Measurements from ENCODE around the gene SLC12A4.
A peak's percentile ranks its signal among the peaks of the same experiment; 100 is the strongest.
"Not testable (repeated sequence)": the region's sequence is repeated elsewhere in the genome, so short reads cannot be mapped to it uniquely, and the experiment has no call there.

Gene SLC12A4

DNA sequence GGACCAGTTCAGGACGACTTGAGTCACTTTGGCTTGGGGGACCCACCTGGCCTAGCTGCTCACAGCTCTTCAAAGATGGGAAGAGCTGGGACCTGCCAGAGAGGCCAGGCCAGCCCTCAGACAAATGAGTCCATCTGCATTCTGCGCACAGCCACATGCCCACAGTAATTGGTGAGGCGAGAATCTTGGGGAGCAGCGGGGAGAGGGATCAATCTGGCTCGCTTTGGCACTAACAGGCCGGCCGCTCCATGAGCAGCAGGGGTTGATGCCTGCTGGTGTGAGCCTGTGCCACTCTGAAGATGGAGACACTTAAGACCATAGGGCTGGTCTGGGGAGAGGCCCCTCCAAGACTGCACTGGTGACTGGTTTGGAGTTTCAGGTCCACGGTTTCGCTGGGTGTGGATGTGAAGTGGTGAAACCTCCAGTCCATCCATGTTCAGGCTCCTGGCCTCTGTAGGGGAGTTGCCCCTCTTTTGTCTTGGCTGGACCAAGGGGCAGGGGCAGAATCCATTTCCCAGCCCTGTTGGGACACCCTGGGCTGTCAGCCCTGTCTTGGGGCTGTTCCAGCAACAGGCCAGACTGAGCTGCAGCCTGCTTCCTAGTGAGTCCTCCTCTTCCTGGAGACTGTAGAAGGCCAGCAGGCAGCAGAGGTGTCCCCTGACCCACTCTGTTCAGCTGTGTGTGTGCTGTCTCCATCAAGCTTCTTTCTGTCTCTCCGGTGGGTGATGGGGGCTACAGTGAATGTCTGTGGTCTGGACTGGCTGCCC lies 44.1 kb downstream of the SLC12A4 start:
- DNase-seq, result no peak

DNA sequence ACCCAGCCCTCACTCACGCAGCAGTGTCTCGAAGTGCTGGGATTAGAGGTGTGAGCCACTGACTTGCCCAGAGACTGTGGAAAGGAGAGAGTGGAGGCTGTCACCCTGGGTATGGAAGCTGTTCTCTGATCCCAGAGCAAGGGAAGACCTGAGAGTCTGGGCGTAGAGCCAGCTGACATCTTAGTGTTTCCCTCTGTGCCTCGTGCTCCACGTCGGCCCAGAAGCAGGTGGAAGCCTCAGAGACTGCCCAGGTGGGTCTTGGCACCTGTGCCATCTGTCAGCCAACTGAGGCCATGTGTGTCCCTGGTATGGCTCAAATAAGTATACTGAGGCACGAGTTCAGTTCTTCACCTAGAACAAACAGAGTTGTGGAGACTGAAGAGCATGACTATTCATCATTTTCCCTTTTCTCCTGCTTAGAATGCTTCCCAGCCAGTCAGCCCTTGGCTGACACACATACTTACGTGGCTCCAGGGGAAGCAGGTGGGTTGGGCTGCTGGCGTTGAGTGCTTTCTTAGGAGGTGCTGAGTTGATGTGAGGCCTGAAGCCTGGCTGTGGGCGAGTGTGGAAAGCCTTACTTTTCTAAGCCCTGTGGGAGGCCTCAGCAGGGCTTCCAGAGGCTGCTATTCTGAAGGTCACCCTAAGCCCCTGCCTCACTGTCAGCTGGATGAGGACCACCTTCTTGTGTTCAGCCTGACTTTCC lies 44.9 kb downstream of the SLC12A4 start:
- no peak for DNase-seq

DNA sequence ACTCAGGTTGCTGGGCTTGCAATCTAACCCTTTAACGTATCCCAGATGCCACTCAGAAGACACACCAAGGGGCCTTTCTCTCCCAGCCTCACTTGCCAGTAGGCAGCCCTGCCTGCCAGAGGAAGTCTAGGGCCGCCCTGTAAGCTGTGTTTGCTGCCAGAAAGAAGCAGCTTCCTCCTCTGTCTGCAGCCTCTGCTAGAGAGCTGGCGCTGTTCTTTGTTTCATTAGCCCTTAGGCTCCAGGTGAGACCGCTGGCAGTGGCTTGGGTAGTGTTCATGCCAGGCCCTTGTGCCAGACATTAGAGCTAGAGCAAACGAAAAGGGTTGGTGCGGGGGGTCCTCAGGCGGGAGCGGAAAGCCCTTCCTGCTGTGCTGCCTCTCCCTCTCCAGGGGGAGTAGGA lies 45.7 kb downstream of the SLC12A4 start:
- DNase-seq, result no peak

DNA sequence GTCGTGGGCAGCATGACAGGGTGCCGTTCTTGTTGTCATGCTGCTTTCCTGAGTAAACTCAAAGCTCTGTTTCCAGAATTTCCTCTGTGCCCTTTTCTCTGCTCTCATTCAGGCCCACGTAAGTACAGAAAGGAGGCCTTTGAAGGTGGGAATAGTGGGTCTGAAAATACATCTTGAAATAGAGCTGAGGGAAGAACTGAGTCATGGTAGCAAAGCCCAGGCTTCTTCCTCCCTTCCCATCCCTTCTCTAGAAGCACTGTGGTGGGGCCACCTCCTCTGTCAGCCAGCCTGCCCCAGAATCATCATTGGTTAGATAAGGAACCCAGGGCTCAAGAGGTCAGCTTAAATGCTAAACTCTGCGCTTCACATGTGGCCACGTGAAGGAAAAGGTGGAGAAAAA lies 46.2 kb downstream of the SLC12A4 start:
- DNase-seq, result no peak

DNA sequence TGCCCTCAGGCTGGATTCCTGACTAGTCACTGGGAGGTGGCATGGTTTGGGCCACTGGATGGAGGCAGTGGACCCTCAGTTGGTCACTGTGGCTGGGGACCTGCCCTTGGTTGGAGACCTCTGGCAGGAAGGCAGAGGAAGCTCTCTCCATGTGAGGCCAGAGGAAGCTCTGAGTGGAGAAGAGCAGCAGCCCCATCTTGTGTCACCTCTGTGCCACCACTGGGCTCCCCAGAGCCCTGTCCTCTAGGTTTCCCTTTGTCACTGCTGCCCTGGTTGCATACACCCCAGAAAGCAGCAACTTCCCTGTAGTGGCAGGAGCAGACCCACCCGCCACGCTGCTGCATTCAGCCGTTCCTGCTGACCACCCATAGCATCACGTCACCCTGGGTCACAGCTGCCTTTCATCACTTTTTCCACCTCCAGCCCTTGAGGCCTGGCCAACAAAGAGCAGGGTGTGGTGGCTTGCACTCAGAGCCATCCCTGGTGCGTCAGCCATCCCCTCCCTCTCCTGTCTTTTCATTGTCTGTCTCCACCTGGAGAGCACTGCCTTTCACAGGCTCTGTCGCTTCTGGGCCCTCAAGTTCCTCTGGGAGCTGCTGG lies 48.7 kb downstream of the SLC12A4 start:
- DNase-seq, result no peak

DNA sequence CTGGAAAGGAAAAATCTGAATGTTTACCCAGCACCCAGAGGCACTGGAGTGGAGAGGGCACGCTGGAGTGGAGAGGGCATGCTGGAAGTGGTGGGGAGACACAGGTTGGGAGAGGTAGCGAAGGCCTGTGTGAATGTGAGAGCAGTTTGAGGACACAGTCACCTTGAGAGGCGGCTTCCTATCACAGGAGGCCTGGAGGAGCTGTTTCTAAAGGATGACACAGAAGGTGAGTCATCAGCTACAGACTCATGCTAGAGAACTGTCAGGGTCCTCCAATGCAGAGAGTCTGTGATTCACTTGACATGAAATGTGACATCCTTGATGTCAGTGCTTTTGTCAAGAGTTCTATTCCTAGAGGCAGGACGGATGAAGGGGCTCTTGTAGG lies 50.6 kb downstream of the SLC12A4 start:
- peak; percentile 79 for DNase-seq

DNA sequence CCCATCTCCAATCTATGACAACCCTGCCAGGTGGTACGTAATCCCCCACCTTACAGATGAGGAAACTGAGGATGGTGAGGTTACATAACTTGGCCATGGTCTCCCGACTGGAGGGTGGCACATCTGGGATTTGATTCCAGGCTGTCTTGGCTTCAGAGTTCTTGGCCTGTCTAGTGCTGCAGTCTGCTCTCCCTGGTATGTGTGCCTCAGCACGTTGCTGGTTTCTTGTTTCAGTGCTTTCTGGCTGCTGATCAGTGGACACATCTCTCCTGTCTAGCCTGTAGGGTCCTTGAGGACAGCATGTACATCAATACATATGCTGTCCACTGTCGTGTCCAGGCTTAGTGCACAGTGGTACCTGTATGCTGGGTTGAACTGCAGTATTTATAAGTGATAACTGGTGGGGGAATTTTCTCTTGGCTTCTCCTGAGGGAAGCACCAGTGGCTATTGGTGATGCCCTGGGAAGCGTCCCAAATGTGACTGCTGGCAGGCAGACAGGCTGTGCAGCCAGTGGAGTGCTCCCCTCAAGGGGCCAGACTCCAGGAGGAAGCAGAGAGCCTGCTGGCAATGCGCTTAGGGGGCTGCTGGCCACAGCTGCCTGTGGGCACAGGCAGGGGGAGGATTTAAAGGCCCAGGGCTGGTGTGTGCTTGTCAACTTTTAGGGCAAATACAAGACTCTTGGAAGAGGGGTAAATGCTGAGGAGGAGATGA lies 51.1 kb downstream of the SLC12A4 start:
- peak; percentile 22 for DNase-seq

DNA sequence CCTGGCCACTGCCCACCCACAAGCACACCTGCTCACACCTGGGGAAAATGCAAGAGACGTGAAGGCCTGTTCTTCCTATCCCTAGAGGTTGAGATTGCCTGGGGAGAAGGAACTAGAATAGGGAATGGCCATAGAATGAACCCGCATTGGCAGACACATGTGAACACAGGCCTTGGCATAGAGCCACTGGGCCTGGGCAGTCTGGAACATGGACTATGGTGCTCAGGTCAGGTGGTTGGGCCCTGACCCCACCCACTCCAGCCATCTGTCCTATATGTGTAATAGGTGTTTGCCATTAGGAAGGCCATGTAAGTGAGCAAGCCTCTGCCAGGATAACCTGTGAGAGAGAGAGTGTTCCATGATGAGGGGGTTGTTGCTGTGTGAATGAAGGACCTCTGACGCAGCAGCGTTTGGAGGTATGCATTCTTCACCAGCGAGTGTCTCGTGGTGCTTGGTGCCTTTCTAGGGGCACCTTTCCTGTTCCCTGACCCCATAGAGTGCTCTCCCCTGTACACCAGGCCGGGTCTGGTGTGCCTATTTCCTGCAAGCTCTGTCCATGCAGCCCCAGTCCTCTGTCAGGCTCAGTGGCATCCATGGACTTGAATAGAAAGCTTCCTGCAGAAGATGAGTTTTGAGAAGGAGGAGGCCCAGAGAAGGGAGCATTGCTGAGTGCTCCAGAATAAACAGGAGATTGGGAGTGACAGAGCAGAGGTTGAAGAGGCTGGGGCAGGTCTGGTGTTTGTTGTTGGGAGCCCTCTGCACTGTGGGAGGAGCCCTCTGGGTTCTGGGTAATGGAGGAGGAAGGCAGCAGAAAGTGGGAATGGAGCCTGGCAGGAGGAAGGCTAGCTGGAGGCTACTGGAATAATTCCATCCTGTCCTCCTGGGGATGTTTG lies 52.4 kb downstream of the SLC12A4 start:
- DNase-seq, result no peak

DNA sequence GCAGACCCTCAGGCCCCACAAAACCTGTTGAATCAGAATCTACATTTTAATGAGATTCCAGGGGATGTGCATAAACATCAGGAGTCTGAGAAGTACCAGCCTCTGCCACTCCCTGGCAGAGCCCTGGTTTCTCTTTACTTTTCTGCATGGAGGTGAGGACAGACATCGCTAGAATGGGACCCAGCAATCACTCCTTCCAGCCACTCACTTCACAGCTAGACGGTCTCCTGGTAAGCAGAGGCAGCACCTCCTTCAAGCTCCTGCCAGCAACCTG lies 53.0 kb downstream of the SLC12A4 start:
- DNase-seq, result not testable (repeated sequence)

DNA sequence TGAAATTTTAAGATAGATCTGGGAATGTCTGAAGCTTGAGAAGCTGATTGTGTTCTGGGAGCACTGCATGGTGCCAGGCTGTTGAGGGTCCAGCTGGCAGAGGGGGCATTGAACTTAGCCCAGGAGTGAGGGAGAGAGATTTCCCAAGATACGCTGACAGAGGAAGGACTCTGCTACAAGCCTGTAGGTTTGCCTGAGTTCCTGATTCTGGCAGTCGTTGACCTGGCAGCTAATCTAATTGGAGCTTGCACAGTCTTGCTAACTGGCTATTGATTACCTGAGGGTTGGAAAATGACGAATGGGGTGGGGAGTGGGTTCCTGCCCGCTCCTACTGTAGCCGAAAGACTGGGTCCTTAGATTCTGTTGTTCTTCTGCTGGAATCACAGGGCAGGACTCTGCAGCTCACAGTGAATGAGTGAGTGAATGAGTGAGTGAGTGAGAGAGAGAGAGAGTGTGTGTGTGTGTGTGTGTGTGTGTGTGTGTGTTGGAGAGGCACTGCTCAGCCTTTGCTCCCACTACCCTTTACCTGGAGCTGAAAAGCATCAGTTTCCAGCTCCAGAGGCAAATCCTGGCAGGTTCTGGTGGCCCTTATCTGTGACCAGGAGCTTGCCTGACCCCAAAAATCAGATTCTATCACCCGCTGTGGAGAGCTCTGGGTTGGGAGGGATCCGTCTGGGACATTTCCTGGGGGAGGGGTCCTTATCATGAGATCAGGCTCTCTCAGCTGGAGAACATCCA lies 53.5 kb downstream of the SLC12A4 start:
- no peak for DNase-seq

DNA sequence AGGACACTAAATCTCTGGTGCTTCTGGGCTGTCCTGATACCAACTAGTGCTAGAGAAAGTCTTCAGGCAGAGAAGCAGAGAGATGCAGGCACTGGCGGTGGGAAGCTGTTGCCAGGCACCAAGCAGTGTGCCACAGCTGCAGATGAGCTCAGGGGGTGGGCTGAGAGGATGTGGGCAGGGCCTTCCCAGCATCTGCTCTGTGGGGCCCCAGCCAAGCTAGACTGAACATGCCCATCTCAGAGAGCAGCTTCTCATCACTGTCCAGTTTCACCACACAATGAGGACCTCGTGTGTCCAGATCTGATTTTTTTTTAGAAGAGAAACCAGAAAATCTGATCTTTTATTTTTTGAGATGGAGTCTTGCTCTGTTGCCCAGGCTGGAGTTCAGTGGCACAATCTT lies 58.3 kb downstream of the SLC12A4 start:
- DNase-seq, result peak; percentile 41

DNA sequence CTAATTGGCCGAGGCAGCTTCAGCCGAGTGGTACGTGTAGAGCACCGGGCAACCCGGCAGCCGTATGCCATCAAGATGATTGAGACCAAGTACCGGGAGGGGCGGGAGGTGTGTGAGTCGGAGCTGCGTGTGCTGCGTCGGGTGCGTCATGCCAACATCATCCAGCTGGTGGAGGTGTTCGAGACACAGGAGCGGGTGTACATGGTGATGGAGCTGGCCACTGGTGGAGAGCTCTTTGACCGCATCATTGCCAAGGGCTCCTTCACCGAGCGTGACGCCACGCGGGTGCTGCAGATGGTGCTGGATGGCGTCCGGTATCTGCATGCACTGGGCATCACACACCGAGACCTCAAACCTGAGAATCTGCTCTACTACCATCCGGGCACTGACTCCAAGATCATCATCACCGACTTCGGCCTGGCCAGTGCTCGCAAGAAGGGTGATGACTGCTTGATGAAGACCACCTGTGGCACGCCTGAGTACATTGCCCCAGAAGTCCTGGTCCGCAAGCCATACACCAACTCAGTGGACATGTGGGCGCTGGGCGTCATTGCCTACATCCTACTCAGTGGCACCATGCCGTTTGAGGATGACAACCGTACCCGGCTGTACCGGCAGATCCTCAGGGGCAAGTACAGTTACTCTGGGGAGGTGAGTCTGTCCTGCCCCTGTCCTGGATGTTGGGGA lies 59.2 kb downstream of the SLC12A4 start:
- DNase-seq, result no peak

DNA sequence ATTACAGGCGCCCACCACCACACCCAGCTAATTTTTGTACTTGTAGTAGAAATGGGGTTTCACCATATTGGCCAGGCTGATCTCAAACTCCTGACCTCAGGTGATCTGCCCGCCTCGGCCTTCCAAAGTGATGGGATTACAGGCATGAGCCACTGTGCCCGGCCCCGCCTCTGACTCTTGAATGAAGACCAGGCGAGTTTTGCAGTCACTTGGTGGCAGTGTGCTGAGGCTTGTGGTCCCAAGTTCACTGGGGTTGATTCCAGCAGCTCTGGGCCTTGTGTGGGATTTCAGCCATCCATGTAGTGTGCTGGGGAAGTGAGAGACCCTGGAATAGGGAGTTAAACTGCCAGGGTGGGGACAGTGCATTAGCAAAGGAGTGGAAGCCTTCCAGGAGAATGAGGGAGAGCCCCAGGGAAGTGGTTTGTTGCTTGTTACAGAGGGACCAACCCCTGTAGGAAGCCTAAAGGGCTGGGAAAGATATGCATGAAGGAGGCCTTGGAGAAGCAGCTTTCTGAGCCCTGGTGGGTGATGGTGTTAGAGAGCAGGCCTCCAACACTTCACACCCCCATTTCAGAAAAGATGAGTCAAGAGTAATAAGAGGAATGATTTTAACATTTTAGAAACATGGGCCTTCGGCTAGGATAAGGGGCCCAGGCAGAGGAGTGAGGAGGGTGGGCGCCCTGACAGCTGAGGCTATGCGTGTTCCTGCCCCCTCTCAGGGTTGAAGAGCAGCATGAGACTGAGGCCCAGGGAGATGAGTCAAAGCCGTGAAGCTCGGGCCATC lies 60.8 kb downstream of the SLC12A4 start:
- DNase-seq, result no peak

DNA sequence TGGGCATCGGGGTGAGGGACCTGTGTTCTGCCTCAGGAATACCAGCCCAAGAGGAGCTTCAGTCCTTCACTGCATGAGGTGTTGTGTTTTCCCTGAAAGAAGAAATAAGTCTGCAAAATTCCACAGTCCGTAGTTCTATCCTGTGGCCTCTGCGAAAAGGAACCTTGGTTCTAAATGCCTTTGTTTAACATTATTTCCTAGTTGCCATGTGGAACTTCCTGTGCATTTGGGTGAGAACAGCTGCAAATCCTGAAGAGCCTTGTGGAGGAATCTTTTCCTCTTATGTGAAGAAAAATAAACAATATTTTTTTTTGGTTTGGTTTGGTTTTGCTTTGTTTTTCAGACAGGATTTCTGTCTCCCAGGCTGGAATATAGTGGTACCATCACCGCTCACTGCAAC lies 65.6 kb downstream of the SLC12A4 start:
- DNase-seq, result no peak

DNA sequence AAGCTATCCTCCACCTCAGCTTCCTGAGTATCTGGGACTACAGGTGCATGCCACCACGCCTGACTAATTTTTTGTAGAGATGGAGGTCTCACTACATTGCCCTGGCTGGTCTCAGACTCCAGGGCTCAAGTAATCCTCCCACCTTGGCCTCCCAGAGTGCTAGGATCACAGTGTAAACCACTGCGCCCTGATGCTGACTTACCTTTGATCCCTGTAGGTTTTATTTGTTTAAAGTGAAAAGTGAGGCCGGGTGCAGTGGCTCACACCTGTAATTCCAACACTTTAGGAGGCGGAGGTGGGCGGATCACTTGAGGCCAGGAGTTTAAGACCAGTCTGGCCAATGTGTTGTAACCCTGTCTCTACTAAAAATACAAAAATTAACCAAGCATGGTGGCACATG lies 66.7 kb downstream of the SLC12A4 start:
- DNase-seq, result no peak

DNA sequence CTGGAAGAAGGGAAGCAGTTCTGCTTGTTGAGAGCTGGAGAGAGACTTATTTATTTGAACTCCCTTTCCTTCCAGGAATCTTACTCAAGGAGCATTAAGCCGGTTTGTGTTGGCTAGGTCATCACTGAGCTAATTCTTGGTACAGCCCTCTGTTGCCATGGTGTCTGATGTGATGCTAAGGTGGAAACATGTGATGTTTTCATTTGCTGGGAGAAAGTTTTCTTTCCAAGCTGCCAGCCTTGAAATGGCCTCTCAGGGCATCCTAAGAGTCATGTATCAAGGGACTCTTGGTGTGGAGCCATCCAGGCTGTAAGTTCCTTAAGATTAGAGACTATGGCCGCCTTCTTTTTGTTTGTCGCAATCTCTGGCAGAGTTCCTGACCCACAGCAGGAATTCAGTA lies 71.2 kb downstream of the SLC12A4 start:
- DNase-seq, result no peak

DNA sequence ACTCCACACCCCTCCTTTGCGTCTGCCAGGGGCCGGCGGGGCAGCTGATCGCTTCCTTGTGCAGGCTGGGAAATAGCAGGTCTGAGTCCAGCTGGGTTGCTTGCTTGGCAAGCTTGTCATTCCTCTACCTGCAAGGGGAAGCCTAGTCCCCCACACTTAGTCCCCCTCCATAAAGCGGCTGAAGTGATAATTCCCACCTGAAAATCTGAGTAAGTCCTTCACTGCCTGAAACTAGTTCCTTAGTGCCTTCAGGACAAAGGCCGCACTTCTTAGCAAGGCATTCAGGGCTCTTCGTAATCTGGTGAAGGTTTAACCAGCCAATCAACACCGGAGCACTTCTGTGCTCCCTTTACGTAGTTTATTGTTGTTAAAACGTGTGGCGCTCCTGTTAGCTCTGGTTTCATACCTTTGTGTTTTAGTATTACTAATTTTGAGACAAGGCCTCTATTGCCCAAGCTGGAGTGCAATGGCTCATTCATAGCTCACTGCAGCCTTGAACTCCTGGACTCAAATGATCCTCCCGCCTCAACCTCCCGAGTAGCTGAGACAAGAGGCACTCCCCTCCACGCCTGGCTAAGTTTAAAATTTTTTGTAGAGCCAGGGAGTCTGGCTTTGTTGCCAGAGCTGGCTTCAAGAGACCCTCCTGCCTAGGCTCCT lies 74.6 kb downstream of the SLC12A4 start:
- DNase-seq, result no peak

All from fibroblast of skin of scalp (primary cell).